Gastrocnemius medialis (tissue), 4 donors: ENCODE measurements around the gene ASIC1.
"Not testable (repeated sequence)": the region's sequence is repeated elsewhere in the genome, so short reads cannot be mapped to it uniquely, and the experiment has no call there.

Experiments used
- POLR2A ChIP-seq, 2 donors: fragments of 450-650 bp; IDR thresholded peaks; one replicate each; pipeline ENCODE4 v1.6.1; 2017; ENCODE audit warnings: antibody characterized with exemption in 2 of 2, mild to moderate bottlenecking in 2 of 2, moderate library complexity in 2 of 2
- TF ChIP-seq, protein P1 (sequence below), 5 experiments: fragments of 450-650 bp in 3 of 5; fragments of 200-600 bp in 2 of 5; sonication (generic) in 2 of 5; IDR thresholded peaks in 4 of 5; conservative IDR thresholded peaks in 1 of 5; 1 replicate in 4 of 5; 2 replicates in 1 of 5; pipeline ENCODE4 v1.5.1; 2016 to 2019; ENCODE audit warnings: antibody characterized with exemption in 5 of 5, mild to moderate bottlenecking in 3 of 5, moderate library complexity in 3 of 5

DNA sequence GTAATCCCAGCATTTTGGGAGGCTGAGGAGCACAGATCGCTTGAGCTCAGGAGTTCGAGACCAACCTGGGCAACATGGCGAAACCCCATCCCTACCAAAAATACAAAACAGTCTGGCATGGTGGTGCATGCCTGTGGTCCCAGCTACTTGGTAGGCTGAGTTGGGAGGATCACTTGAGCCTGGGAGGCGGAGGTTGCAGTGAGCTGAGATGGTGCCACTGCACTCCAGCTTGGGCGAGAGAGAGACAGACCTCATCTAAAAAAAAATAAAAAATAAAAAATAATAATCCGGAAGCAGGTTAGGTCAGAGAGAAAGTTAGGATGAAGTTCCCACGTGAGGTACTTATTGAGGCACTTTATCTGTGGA, 27.0 kb downstream of the ASIC1 start:
- TF ChIP-seq, protein P1, sequence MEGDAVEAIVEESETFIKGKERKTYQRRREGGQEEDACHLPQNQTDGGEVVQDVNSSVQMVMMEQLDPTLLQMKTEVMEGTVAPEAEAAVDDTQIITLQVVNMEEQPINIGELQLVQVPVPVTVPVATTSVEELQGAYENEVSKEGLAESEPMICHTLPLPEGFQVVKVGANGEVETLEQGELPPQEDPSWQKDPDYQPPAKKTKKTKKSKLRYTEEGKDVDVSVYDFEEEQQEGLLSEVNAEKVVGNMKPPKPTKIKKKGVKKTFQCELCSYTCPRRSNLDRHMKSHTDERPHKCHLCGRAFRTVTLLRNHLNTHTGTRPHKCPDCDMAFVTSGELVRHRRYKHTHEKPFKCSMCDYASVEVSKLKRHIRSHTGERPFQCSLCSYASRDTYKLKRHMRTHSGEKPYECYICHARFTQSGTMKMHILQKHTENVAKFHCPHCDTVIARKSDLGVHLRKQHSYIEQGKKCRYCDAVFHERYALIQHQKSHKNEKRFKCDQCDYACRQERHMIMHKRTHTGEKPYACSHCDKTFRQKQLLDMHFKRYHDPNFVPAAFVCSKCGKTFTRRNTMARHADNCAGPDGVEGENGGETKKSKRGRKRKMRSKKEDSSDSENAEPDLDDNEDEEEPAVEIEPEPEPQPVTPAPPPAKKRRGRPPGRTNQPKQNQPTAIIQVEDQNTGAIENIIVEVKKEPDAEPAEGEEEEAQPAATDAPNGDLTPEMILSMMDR (IDR thresholded peaks at IDR 0.05 in 4 of 5, conservative IDR thresholded peaks at IDR 0.05 in 1 of 5): not testable (repeated sequence)
- TF ChIP-seq POLR2A (IDR thresholded peaks at IDR 0.05): not testable (repeated sequence)
